WTC11 (cell line): ENCODE results near the gene VWA5A.

Experiments used
- AFF4 ChIP-seq: sonication (generic); formaldehyde crosslinking; IDR thresholded peaks from 2 replicates; pipeline ENCODE4 v1.8.1; 2023; ENCODE audit warnings: mild to moderate bottlenecking, missing genetic modification reagents, borderline replicate concordance
- CTCF ChIP-seq: fragments of 200-600 bp; IDR thresholded peaks from 2 replicates; pipeline ENCODE4 v1.8.0; 2022; ENCODE audit warnings: antibody characterized with exemption
- E2F4 ChIP-seq: sonication (generic); formaldehyde crosslinking; IDR thresholded peaks from 2 replicates; pipeline ENCODE4 v1.8.1; 2022; ENCODE audit warnings: low read depth, mild to moderate bottlenecking, moderate library complexity, missing genetic modification reagents, borderline replicate concordance
- NFYB ChIP-seq: sonication (generic); formaldehyde crosslinking; conservative IDR thresholded peaks from 2 replicates; pipeline ENCODE4 v1.8.0; 2022; ENCODE audit warnings: low read depth, missing genetic modification reagents
- NR3C1 ChIP-seq: sonication (generic); formaldehyde crosslinking; conservative IDR thresholded peaks from 2 replicates; pipeline ENCODE4 v1.8.1; 2023; ENCODE audit warnings: low read depth, mild to moderate bottlenecking, missing genetic modification reagents
- TEAD4 ChIP-seq: sonication (generic); formaldehyde crosslinking; IDR thresholded peaks from 2 replicates; pipeline ENCODE4 v1.8.0; 2022; ENCODE audit warnings: mild to moderate bottlenecking, missing genetic modification reagents
- USF2 ChIP-seq: sonication (generic); formaldehyde crosslinking; IDR thresholded peaks from 2 replicates; pipeline ENCODE4 v1.8.1; 2023; ENCODE audit warnings: mild to moderate bottlenecking, missing genetic modification reagents, moderate library complexity

- TF ChIP-seq TEAD4: no peak
- TF ChIP-seq NFYB (CRISPR knock-in tag): no peak
- TF ChIP-seq AFF4 (CRISPR knock-in tag): no peak
- TF ChIP-seq CTCF: no peak
- TF ChIP-seq E2F4 (CRISPR knock-in tag): no peak
- TF ChIP-seq NR3C1 (CRISPR knock-in tag): no peak
- no peak for TF ChIP-seq USF2 (CRISPR knock-in tag)
Observed at GRCh38 chr11:124159481-124159880, 44.2 kb downstream of the VWA5A start.
